Ovary (tissue), 9 donors: ENCODE measurements around the gene ASIC4. TPM values are rescaled to one million over a fixed set of nuclear protein-coding genes. Genes with fewer than 3 reads are reported as not detected.

Experiments used
- DNase-seq, 5 donors: peaks; one replicate each; pipeline ENCODE4 v3.0.0-alpha.2; 2019 to 2020
- H3K27ac ChIP-seq, 2 donors: fragments of 200-600 bp; one replicate each; pipeline versions ENCODE4 v1.5.1 to v1.8.0; 2019 to 2022
- H3K27me3 ChIP-seq: fragments of 200-600 bp; one replicate; pipeline ENCODE4 v1.8.0; 2022
- H3K36me3 ChIP-seq: fragments of 200-600 bp; sonication (generic); one replicate; pipeline ENCODE4 v1.5.1; 2019
- H3K4me1 ChIP-seq: one replicate; pipeline ENCODE4 v1.8.1; 2013; ENCODE audit warnings: mild to moderate bottlenecking, moderate library complexity; ENCODE audit not compliant: insufficient read depth
- H3K4me3 ChIP-seq: fragments of 200-600 bp; sonication (generic); one replicate; pipeline ENCODE4 v1.5.1; 2017
- H3K9me3 ChIP-seq, 2 donors: fragments of 200-600 bp in 1 of 2; sonication (generic) in 1 of 2; one replicate each; pipeline versions ENCODE4 v1.5.1 to v1.8.1; 2013 to 2019; ENCODE audit warnings: mild to moderate bottlenecking in 1 of 2, moderate library complexity in 1 of 2
- CTCF ChIP-seq, 3 donors: fragments of 450-650 bp in 2 of 3; fragments of 200-600 bp in 1 of 3; IDR thresholded peaks; one replicate each; pipeline versions ENCODE4 v1.5.1 to v1.8.0; 2016 to 2022; ENCODE audit warnings: antibody characterized with exemption in 3 of 3, mild to moderate bottlenecking in 1 of 3
- EP300 ChIP-seq: sonication (generic); formaldehyde crosslinking; IDR thresholded peaks from one replicate; pipeline ENCODE4 v1.6.1; 2017; ENCODE audit warnings: antibody characterized with exemption
- POLR2A ChIP-seq: fragments of 450-650 bp; IDR thresholded peaks from one replicate; pipeline ENCODE4 v1.6.1; 2017; ENCODE audit warnings: antibody characterized with exemption, mild to moderate bottlenecking, moderate library complexity
- WGBS, 3 donors: extraction: QIAGEN DNeasy Blood & Tissue Kit in 1 of 3; methylation state at CpG; one replicate each; pipeline versions ENCODE4 v1.1.5 to v1.1.7; 2013 to 2017; 5-methylcytosine and 5-hydroxymethylcytosine counted together
- intact Hi-C, 4 donors: fragments of 100-400 bp; cut with DNase I; formaldehyde crosslinking; loops; one replicate each; pipeline versions ENCODE4 v1.11.0 to v1.15.1; 2022 to 2023
- polyA plus RNA-seq, 2 donors: library from polyadenylated mRNA; stranded (reverse); fragments of 200-250 nt in 1 of 2; fragments of 350-450 nt in 1 of 2; fragmentation: Illumina TruSeq in 1 of 2; extraction: RNeasy Lipid Tissue Mini Kit (QIAGEN cat#74804) in 1 of 2; gene quantifications; one replicate each; pipeline ENCODE4 v1.2.3, GENCODE V29; 2013 to 2014
- total RNA-seq, 7 donors: library from RNA; depleted of rRNA in 2 of 7; stranded (reverse); fragments of >200 nt in 2 of 7; fragmentation: NEBNext Ultra II Directional in 3 of 7; extraction: Animal tissue kit (Norgen Biotek cat#: 25700) in 3 of 7; gene quantifications; one replicate each; pipeline versions ENCODE4 v1.1.0 to v1.2.4, GENCODE V29; 2016 to 2023
- donor health status: DM: no; HTN: no; CAD: no; lungs with moderate emphysema.
- donor health status: DM: no; HTN: no; CAD: no.
- donor health status: Bipolar disorder and iron deficiency.
- donor health status: DM: yes; HTN: yes; CAD: no.
- donor health status: DM: no; HTN: no; CAD: no.
- donor health status: DM: yes; HTN: yes; CAD: no.

The ASIC4 gene
- total and polyA plus RNA-seq, 9 donors, result 0.05 to 0.28 (median 0.17) TPM; not detected in 5

DNA sequence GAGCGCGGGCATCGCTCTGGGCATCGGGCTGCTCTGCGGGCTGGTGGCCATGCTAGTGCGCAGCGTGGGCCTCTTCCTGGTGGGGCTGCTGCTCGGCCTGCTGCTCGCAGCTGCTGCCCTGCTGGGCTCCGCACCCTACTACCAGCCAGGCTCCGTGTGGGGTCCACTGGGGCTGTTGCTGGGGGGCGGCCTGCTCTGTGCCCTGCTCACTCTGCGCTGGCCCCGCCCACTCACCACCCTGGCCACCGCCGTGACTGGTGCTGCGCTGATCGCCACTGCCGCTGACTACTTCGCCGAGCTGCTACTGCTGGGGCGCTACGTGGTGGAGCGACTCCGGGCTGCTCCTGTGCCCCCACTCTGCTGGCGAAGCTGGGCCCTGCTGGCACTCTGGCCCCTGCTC lies 33.3 kb downstream of the ASIC4 start:
- WGBS, 3 donors, result 94 to 95% (median 94%) methylated on average over 26 of the region's 26 CpGs
- Histone ChIP-seq H3K27me3 (no peaks in the 10 kb centered on the region), H3K9me3 (no peaks in the 10 kb centered on the region), H3K4me1 (peaks cover 8% of the 10 kb centered on the region), H3K27ac (no peak overlapping the region), H3K4me3 (no peak overlapping the region), H3K36me3 (no peaks in the 10 kb centered on the region)
- intact Hi-C loops, result no loop called here
- DNase-seq, result peak in 3 of 5 donors; percentile 41 to 52 (median 48)
- TF ChIP-seq CTCF (IDR thresholded peaks at IDR 0.05) (no peak), EP300 (no peak), POLR2A (no peak)

DNA sequence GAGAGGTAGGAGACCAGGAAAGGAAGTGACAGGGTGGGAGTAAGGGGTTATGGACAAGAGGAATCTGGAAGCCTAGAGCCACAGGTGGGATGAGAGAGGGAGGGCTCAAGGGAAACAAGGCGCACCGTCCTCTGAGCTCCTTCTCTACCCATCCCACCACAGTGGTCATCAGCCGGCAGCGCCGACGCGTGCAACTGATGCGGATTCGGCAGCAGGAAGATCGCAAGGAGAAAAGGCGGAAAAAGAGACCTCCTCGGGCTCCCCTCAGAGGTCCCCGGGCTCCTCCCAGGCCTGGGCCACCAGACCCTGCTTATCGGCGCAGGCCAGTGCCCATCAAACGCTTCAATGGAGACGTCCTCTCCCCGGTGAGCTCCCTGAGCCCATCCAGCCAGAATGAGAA lies 34.7 kb downstream of the ASIC4 start:
- Histone ChIP-seq H3K4me1 (peaks cover 10% of the 10 kb centered on the region), H3K27ac (no peak overlapping the region), H3K9me3 (no peaks in the 10 kb centered on the region), H3K36me3 (no peaks in the 10 kb centered on the region), H3K27me3 (no peaks in the 10 kb centered on the region), H3K4me3 (no peak overlapping the region)
- TF ChIP-seq CTCF (IDR thresholded peaks at IDR 0.05) (no peak), POLR2A (no peak), EP300 (no peak)
- peak in 3 of 5 donors; percentile 12 to 38 (median 36) for DNase-seq
- 90 to 94% (median 91%) methylated on average over 18 of the region's 18 CpGs for WGBS, 3 donors
- intact Hi-C loops, result no loop called here

GRCh38 chr2:219549619-219550018 lies 35.3 kb downstream of the ASIC4 start:
- Histone ChIP-seq H3K27me3 (no peaks in the 10 kb centered on the region), H3K4me3 (no peak overlapping the region), H3K27ac (no peak overlapping the region), H3K36me3 (no peaks in the 10 kb centered on the region), H3K9me3 (no peaks in the 10 kb centered on the region), H3K4me1 (peaks cover 7% of the 10 kb centered on the region)
- no peak for TF ChIP-seq POLR2A
- peak in 1 of 5 donors; percentile 35 for DNase-seq
- WGBS, 3 donors, result 88 to 97% (median 93%) methylated on average over 7 to 9 of the region's 9 CpGs
- intact Hi-C loops, result loop anchor here in 2 of 4 donors (5.0 kb wide), 2 partner anchors 58 to 83 kb away; no protein-coding TSS in a partner anchor

GRCh38 chr2:219551441-219552381 lies 37.4 kb downstream of the ASIC4 start:
- Histone ChIP-seq H3K36me3 (no peaks in the 10 kb centered on the region), H3K27ac (peak overlapping the region; percentile 66 to 92), H3K27me3 (no peaks in the 10 kb centered on the region), H3K9me3 (no peaks in the 10 kb centered on the region), H3K4me1 (peaks cover 6% of the 10 kb centered on the region), H3K4me3 (peak overlapping the region; percentile 70)
- WGBS, 3 donors, result 2 to 5% (median 4%) methylated on average over 42 to 54 of the region's 54 CpGs
- TF ChIP-seq EP300 (no peak), POLR2A (peak; percentile 56), CTCF (IDR thresholded peaks at IDR 0.05) (no peak)
- peak; percentile 83 to 88 (median 85) for DNase-seq
- intact Hi-C loops, result loop anchor here in 2 of 4 donors (5.0 kb wide), 2 partner anchors 56 to 81 kb away; no protein-coding TSS in a partner anchor
